Prostate gland (tissue), 2 donors: ENCODE measurements around the gene NKD2. TPM values are rescaled to one million over a fixed set of nuclear protein-coding genes. Genes with fewer than 3 reads are reported as not detected.

ENCODE experiments used
- DNase-seq: peaks from one replicate; pipeline ENCODE4 v3.0.0-alpha.2; 2019; ENCODE audit warnings: low spot score
- H3K27ac ChIP-seq, 2 donors: fragments of 200-600 bp; sonication (generic); 2 replicates each; pipeline ENCODE4 v1.5.1; 2017 to 2019
- H3K27me3 ChIP-seq: fragments of 200-600 bp; sonication (generic); replicated peaks from 2 replicates; pipeline ENCODE4 v1.5.1; 2019; ENCODE audit not compliant: insufficient read depth
- H3K36me3 ChIP-seq, 2 donors: fragments of 200-600 bp; sonication (generic); 1 replicate in 1 of 2; 2 replicates in 1 of 2; pipeline versions ENCODE4 v1.5.1 to v1.8.1; 2017 to 2019
- H3K4me1 ChIP-seq: fragments of 200-600 bp; sonication (generic); replicated peaks from 2 replicates; pipeline ENCODE4 v1.5.1; 2019
- H3K4me3 ChIP-seq, 2 donors: fragments of 200-600 bp; sonication (generic); 2 replicates each; pipeline ENCODE4 v1.5.1; 2017 to 2019
- H3K9me3 ChIP-seq: fragments of 200-600 bp; sonication (generic); 2 replicates; pipeline ENCODE4 v1.5.1; 2017
- POLR2A ChIP-seq: fragments of 450-650 bp; IDR thresholded peaks from one replicate; pipeline ENCODE4 v1.6.1; 2016; ENCODE audit warnings: antibody characterized with exemption, mild to moderate bottlenecking
- POLR2AphosphoS5 ChIP-seq: sonication (generic); formaldehyde crosslinking; IDR thresholded peaks from one replicate; pipeline ENCODE4 v1.6.1; 2017; ENCODE audit warnings: antibody characterized with exemption
- WGBS: methylation state at CpG from one replicate; pipeline ENCODE4 v1.1.5; 2018; 5-methylcytosine and 5-hydroxymethylcytosine counted together
- intact Hi-C: fragments of 100-400 bp; cut with DNase I; formaldehyde crosslinking; loops from one replicate; pipeline ENCODE4 v1.14.2; 2022
- total RNA-seq, 2 donors: library from RNA; depleted of rRNA; stranded (reverse); fragments of >200 nt; gene quantifications; one replicate each; pipeline ENCODE4 v1.1.0, GENCODE V29; 2016
- TF ChIP-seq, protein P1 (sequence below), 4 experiments: fragments of 200-600 bp in 2 of 4; fragments of 450-650 bp in 2 of 4; sonication (generic) in 2 of 4; IDR thresholded peaks; 1 replicate in 3 of 4; 2 replicates in 1 of 4; pipeline ENCODE4 v1.5.1; 2016 to 2019; ENCODE audit warnings: antibody characterized with exemption in 4 of 4, mild to moderate bottlenecking in 2 of 4, moderate library complexity in 2 of 4

The NKD2 gene
- total RNA-seq, 2 donors from 2014 or later = 2.9 to 22.1 TPM

DNA sequence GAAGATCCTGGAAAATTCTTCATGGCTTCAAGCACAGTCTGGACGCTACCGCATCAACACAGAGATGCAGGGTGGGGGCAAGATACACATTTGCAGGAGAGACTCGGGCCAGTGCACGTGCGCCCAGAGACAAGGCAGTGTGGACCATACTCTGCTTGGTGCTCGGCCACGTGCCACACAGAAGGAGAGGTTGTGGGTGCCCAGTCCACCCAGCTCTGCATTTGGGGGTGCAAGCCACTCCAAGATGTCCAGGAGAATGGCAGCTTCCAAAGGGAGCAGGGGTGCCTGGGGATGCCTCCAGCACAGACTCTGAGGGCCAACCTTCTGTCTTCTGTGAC, 4.3 kb downstream of the NKD2 start:
- no peak overlapping the region for H3K4me3 ChIP-seq
- WGBS = 95% methylated on average over 7 of the region's 7 CpGs
- no peak for TF ChIP-seq POLR2AphosphoS5
- TF ChIP-seq, protein P1, sequence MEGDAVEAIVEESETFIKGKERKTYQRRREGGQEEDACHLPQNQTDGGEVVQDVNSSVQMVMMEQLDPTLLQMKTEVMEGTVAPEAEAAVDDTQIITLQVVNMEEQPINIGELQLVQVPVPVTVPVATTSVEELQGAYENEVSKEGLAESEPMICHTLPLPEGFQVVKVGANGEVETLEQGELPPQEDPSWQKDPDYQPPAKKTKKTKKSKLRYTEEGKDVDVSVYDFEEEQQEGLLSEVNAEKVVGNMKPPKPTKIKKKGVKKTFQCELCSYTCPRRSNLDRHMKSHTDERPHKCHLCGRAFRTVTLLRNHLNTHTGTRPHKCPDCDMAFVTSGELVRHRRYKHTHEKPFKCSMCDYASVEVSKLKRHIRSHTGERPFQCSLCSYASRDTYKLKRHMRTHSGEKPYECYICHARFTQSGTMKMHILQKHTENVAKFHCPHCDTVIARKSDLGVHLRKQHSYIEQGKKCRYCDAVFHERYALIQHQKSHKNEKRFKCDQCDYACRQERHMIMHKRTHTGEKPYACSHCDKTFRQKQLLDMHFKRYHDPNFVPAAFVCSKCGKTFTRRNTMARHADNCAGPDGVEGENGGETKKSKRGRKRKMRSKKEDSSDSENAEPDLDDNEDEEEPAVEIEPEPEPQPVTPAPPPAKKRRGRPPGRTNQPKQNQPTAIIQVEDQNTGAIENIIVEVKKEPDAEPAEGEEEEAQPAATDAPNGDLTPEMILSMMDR (IDR thresholded peaks at IDR 0.05) = no peak
- TF ChIP-seq POLR2A = no peak
- no peaks in the 10 kb centered on the region for H3K9me3 ChIP-seq
- DNase-seq = no peak
- intact Hi-C loops = no loop called here
- no peak overlapping the region for H3K27ac ChIP-seq
- H3K36me3 ChIP-seq = no peaks in the 10 kb centered on the region
- no peaks in the 10 kb centered on the region for H3K27me3 ChIP-seq
- peaks cover 13% of the 10 kb centered on the region for H3K4me1 ChIP-seq

DNA sequence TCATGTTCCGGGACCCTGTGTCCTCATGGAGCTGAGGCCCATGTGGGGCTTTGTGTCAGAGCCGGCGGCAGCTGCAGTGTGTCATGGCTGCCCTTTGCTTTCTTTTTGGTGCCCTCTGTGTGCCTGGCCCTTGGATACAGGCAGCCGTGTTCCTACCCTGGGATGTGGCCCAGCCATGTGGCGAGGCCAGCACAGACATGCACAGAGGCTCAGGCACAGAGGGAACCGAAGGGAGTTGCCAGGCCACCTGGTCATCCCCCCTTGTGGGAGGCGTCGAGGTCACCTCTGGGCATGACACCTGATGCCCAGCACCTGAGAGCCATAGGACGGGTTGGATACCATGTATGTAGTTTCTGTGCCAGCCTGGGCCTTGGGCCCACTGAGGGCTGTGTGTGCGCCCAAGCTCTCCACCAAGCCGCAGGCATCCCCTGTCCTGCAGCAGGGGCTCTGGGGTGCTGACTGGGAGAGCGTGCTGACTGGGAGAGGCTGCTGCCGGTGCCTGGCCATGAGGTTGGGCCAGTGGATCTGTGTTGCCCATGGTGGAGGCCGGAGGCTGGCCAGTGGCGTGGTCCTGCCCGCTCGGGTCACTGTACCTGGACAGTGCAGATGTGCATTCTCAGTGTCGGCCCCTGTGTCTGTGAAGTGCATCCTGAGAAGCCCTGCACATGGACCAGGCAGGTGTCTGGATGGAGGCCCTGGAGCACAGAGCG, 4.8 kb downstream of the NKD2 start:
- intact Hi-C loops = no loop called here
- Histone ChIP-seq H3K9me3 (no peaks in the 10 kb centered on the region), H3K36me3 (no peaks in the 10 kb centered on the region), H3K4me1 (peaks cover 13% of the 10 kb centered on the region), H3K4me3 (no peak overlapping the region), H3K27me3 (no peaks in the 10 kb centered on the region), H3K27ac (no peak overlapping the region)
- WGBS = 82% methylated on average over 19 of the region's 19 CpGs
- DNase-seq = no peak
- TF ChIP-seq, protein P1 (IDR thresholded peaks at IDR 0.05) = no peak
- TF ChIP-seq POLR2AphosphoS5 (no peak), POLR2A (no peak)

DNA sequence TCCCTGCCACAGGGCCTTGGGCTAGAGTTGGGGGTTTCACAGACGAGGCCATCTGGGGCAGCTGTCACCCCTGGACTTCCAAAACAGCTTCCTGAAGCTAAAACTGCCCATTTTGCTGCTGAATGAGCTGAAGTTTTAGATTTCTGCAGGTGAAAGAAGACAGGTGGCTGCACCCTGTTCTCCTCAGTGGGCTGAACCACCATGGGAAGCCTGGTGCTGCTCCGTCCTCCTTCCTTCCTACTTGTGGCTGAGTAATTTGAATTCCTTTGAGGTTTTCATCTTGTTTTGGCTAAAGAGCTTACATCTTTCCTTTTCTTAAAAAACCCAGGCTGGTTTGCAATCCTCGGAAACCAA, 5.3 kb downstream of the NKD2 start:
- H3K27me3 ChIP-seq = no peaks in the 10 kb centered on the region
- no peak for DNase-seq
- WGBS = 93% methylated on average over 3 of the region's 3 CpGs
- TF ChIP-seq, protein P1 (IDR thresholded peaks at IDR 0.05) = no peak
- TF ChIP-seq POLR2A (no peak), POLR2AphosphoS5 (no peak)
- H3K4me3 ChIP-seq = no peak overlapping the region
- no peak overlapping the region for H3K27ac ChIP-seq
- no peaks in the 10 kb centered on the region for H3K36me3 ChIP-seq
- intact Hi-C loops = no loop called here
- no peaks in the 10 kb centered on the region for H3K9me3 ChIP-seq
- H3K4me1 ChIP-seq = peaks cover 13% of the 10 kb centered on the region

DNA sequence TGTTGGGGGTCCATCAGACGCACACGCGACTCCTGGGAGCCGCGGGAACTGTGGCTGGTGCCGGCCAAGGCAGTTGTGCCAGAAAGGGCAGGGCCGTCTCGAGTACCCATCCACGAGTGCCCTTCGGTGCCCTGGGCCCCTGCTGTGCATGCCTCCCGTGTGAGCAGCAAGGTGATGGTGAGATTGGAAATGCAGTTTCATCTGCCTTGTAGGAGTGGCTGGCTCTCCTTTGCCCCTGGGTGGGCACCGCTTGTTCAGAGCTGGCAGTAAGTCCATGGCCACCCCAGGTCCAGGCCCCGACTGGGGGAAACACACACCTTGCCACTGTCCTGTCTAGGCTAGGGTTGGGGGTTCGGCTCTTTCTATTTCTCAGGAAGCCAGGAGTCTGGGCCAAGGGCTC, 5.7 kb downstream of the NKD2 start:
- Histone ChIP-seq H3K4me3 (no peak overlapping the region), H3K36me3 (no peaks in the 10 kb centered on the region), H3K9me3 (no peaks in the 10 kb centered on the region), H3K27ac (no peak overlapping the region), H3K27me3 (no peaks in the 10 kb centered on the region), H3K4me1 (peaks cover 9% of the 10 kb centered on the region)
- intact Hi-C loops = no loop called here
- DNase-seq = no peak
- TF ChIP-seq, protein P1 (IDR thresholded peaks at IDR 0.05) = no peak
- no peak for TF ChIP-seq POLR2A
- no peak for TF ChIP-seq POLR2AphosphoS5
- WGBS = 92% methylated on average over 14 of the region's 14 CpGs

DNA sequence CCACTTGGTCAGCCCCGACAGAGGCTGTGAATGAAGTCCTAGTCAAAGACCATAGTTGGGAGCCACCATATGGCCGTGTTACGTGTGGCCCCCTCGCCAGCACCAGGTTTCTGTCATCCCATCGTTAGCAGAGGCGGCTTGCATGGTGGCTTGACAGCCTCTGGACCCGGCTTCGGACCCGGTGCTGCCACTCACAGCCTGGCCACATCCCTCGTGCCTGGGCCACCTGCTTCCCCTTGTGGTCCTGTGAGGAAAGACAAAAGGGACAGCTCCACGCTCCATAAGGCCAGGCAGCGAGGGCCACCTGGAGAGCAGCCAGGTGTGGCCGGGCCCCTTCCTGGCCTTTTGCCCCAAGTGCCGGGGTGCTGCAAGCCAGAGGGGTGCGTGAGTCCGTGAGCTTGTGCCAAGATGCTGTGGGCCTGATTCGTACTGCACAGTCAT, 6.2 kb downstream of the NKD2 start:
- H3K4me3 ChIP-seq = no peak overlapping the region
- DNase-seq = no peak
- no peak for TF ChIP-seq POLR2AphosphoS5
- H3K9me3 ChIP-seq = no peaks in the 10 kb centered on the region
- no peaks in the 10 kb centered on the region for H3K36me3 ChIP-seq
- intact Hi-C loops = no loop called here
- H3K27me3 ChIP-seq = no peaks in the 10 kb centered on the region
- peaks cover 5% of the 10 kb centered on the region for H3K4me1 ChIP-seq
- WGBS = 76% methylated on average over 15 of the region's 17 CpGs
- no peak overlapping the region for H3K27ac ChIP-seq
